ENCODE data around the gene ICAM5. TPM values are rescaled to one million over a fixed set of nuclear protein-coding genes. Genes with fewer than 3 reads are reported as not detected.
"Not testable (repeated sequence)": the region's sequence is repeated elsewhere in the genome, so short reads cannot be mapped to it uniquely, and the experiment has no call there.

The ICAM5 gene
- total RNA-seq = 7.2 and 8.3 TPM in 2 replicates
- polyA plus RNA-seq (2012) = 5.5 TPM

- no peak for DNase-seq (ENCODE audit: low read depth)
Measured at GRCh38 chr19:10289836-10290356, at the start of gene ICAM5. Gene ICAM5 (plus strand): TSS chr19:10289952. CDS start chr19:10290044, 92 bp downstream.

- not testable (repeated sequence) for DNase-seq (ENCODE audit: low read depth)
Measured at GRCh38 chr19:10241826-10242449, 47.8 kb upstream of the ICAM5 start.

GRCh38 chr19:10243606-10244005, 46.1 kb upstream of the ICAM5 start:
- DNase-seq (ENCODE audit: low read depth) = no peak

- DNase-seq (ENCODE audit: low read depth) = no peak
Measured at GRCh38 chr19:10245189-10245939, 44.4 kb upstream of the ICAM5 start.

GRCh38 chr19:10246511-10246910, 43.2 kb upstream of the ICAM5 start:
- DNase-seq (ENCODE audit: low read depth) = no peak

- peak; percentile 99 for DNase-seq (ENCODE audit: low read depth)
Measured at GRCh38 chr19:10251792-10252694, 37.7 kb upstream of the ICAM5 start, which contains the start of gene MRPL4. Gene MRPL4 (plus strand): TSS chr19:10252214. CDS start chr19:10252254, 40 bp downstream.

GRCh38 chr19:10252707-10253106, 37.0 kb upstream of the ICAM5 start:
- DNase-seq (ENCODE audit: low read depth) = no peak

GRCh38 chr19:10254244-10254643, 35.5 kb upstream of the ICAM5 start:
- no peak for DNase-seq (ENCODE audit: low read depth)

- no peak for DNase-seq (ENCODE audit: low read depth)
Measured at GRCh38 chr19:10255358-10255757, 34.4 kb upstream of the ICAM5 start.

- no peak for DNase-seq (ENCODE audit: low read depth)
Measured at GRCh38 chr19:10256551-10256950, 33.2 kb upstream of the ICAM5 start.

- no peak for DNase-seq (ENCODE audit: low read depth)
Measured at GRCh38 chr19:10256970-10257615, 32.7 kb upstream of the ICAM5 start.

GRCh38 chr19:10258080-10258710, 31.6 kb upstream of the ICAM5 start:
- no peak for DNase-seq (ENCODE audit: low read depth)

GRCh38 chr19:10259162-10259905, 30.4 kb upstream of the ICAM5 start:
- peak; percentile 75 for DNase-seq (ENCODE audit: low read depth)

- DNase-seq (ENCODE audit: low read depth) = no peak
Measured at GRCh38 chr19:10260141-10260584, 29.6 kb upstream of the ICAM5 start.

- no peak for DNase-seq (ENCODE audit: low read depth)
Measured at GRCh38 chr19:10262771-10263170, 27.0 kb upstream of the ICAM5 start.

GRCh38 chr19:10266706-10267105, 23.0 kb upstream of the ICAM5 start:
- no peak for DNase-seq (ENCODE audit: low read depth)

GRCh38 chr19:10268071-10268470, 21.7 kb upstream of the ICAM5 start:
- DNase-seq (ENCODE audit: low read depth) = no peak

- DNase-seq (ENCODE audit: low read depth) = peak; percentile 70
Measured at GRCh38 chr19:10269333-10270179, 20.2 kb upstream of the ICAM5 start.

GRCh38 chr19:10270180-10270615, 19.6 kb upstream of the ICAM5 start:
- DNase-seq (ENCODE audit: low read depth) = no peak
